GM18505 (cell line): ENCODE data around the gene RHOF.

Source experiments
- ATAC-seq: cut with Tn5 transposase; IDR thresholded peaks from one replicate; pipeline ENCODE4 v1.9.1; 2021; ENCODE audit not compliant: unreplicated experiment
- POLR2A ChIP-seq: IDR thresholded peaks from 4 replicates; pipeline ENCODE4 v1.6.1; 2011; ENCODE audit warnings: borderline replicate concordance; ENCODE audit not compliant: insufficient read depth, insufficient read length; ENCODE audit errors: extremely low read depth

The RHOF gene

GRCh38 chr12:121827351-121828099, 34.0 kb upstream of the RHOF start:
- no peak for ATAC-seq
- TF ChIP-seq POLR2A = no peak

- no peak for TF ChIP-seq POLR2A
- ATAC-seq = no peak
Measured at GRCh38 chr12:121826318-121827150, 33.0 kb upstream of the RHOF start.

GRCh38 chr12:121825041-121825523, 31.6 kb upstream of the RHOF start:
- no peak for TF ChIP-seq POLR2A

GRCh38 chr12:121823727-121824115, 30.2 kb upstream of the RHOF start:
- ATAC-seq = no peak
- TF ChIP-seq POLR2A = no peak

More at GRCh38 chr12:121825041-121825523, 31.6 kb upstream of the RHOF start:
- ATAC-seq = no peak

- TF ChIP-seq POLR2A = no peak
- ATAC-seq = no peak
Measured at GRCh38 chr12:121823101-121823726, 29.7 kb upstream of the RHOF start.

GRCh38 chr12:121822393-121823100, 29.1 kb upstream of the RHOF start:
- ATAC-seq = no peak
- TF ChIP-seq POLR2A = no peak

GRCh38 chr12:121820056-121820455, 26.6 kb upstream of the RHOF start:
- TF ChIP-seq POLR2A = no peak
- ATAC-seq = no peak

GRCh38 chr12:121819212-121819949, 25.9 kb upstream of the RHOF start:
- no peak for TF ChIP-seq POLR2A
- ATAC-seq = no peak

- ATAC-seq = no peak
- no peak for TF ChIP-seq POLR2A
Measured at GRCh38 chr12:121817648-121818043, 24.2 kb upstream of the RHOF start.

GRCh38 chr12:121816925-121817647, 23.6 kb upstream of the RHOF start:
- no peak for ATAC-seq
- no peak for TF ChIP-seq POLR2A

GRCh38 chr12:121815263-121815662, 21.8 kb upstream of the RHOF start:
- ATAC-seq = no peak
- TF ChIP-seq POLR2A = no peak

GRCh38 chr12:121814429-121815119, 21.1 kb upstream of the RHOF start:
- ATAC-seq = no peak
- no peak for TF ChIP-seq POLR2A

GRCh38 chr12:121813951-121814350, 20.5 kb upstream of the RHOF start:
- no peak for ATAC-seq
- TF ChIP-seq POLR2A = no peak
